K562 (cell line): Measurements from ENCODE around the gene CYP2C18. TPM values are rescaled to one million over a fixed set of nuclear protein-coding genes. Genes with fewer than 3 reads are reported as not detected.

Experiments
- ARID2 ChIP-seq: fragments of 450-650 bp; IDR thresholded peaks from 2 replicates; pipeline ENCODE4 v1.6.1; 2017; ENCODE audit warnings: antibody characterized with exemption, mild to moderate bottlenecking
- DDX20 ChIP-seq: fragments of 450-650 bp; IDR thresholded peaks from 2 replicates; pipeline ENCODE4 v1.6.1; 2016; ENCODE audit warnings: missing genetic modification characterization, low read depth, mild to moderate bottlenecking, missing compliant biosample characterization, moderate library complexity
- EP400 ChIP-seq: fragments of 450-650 bp; IDR thresholded peaks from 2 replicates; pipeline ENCODE4 v1.6.1; 2017; ENCODE audit warnings: antibody characterized with exemption, mild to moderate bottlenecking, moderate library complexity
- EWSR1 ChIP-seq: fragments of 450-650 bp; IDR thresholded peaks from 2 replicates; pipeline ENCODE4 v1.6.1; 2018; ENCODE audit warnings: borderline replicate concordance, mild to moderate bottlenecking, low read depth, moderate library complexity; ENCODE audit not compliant: partially characterized antibody
- NRF1 ChIP-seq, 2 experiments: fragments of 450-650 bp; IDR thresholded peaks in 1 of 2; conservative IDR thresholded peaks in 1 of 2; 2 replicates each; pipeline ENCODE4 v1.6.1; 2014; ENCODE audit warnings: mild to moderate bottlenecking in 2 of 2
- PTTG1 ChIP-seq: fragments of 450-650 bp; IDR thresholded peaks from 2 replicates; pipeline ENCODE4 v1.6.1; 2016; ENCODE audit warnings: low read depth, mild to moderate bottlenecking, missing genetic modification characterization, missing compliant biosample characterization
- VEZF1 ChIP-seq: fragments of 200-800 bp; sonication (Bioruptor generic); IDR thresholded peaks from 2 replicates; pipeline ENCODE4 v1.6.1; 2017; ENCODE audit warnings: missing genetic modification characterization, missing compliant biosample characterization
- ZNF512 ChIP-seq: IDR thresholded peaks from 2 replicates; pipeline ENCODE4 v1.6.1; 2016; ENCODE audit warnings: missing genetic modification characterization, missing compliant biosample characterization
- polyA plus RNA-seq, 8 experiments: library from polyadenylated mRNA; depleted of rRNA in 4 of 8; stranded (reverse) in 5 of 8; unstranded in 3 of 8; fragments of >200 nt; fragmentation: Nextera tagmentation in 2 of 8; fragmentation: Illumina TruSeq in 1 of 8; extraction: Ambion mirVana in 2 of 8; extraction: Trizol in 1 of 8; gene quantifications; 2 replicates each; pipeline versions ENCODE4 v1.2.1 to v1.2.3, GENCODE V29; 2011 to 2014; ENCODE audit warnings: inconsistent platforms in 1 of 8, missing spikeins in 1 of 8
- total RNA-seq, 7 experiments: library from RNA; depleted of rRNA in 6 of 7; stranded (reverse); fragments of >200 nt in 6 of 7; fragmentation: Illumina TruSeq in 2 of 7; extraction: Trizol in 2 of 7; gene quantifications; 2 replicates each; pipeline versions ENCODE4 v1.2.1 to v1.2.3, GENCODE V29; 2011 to 2021; ENCODE audit warnings: low replicate concordance in 1 of 7
- TF ChIP-seq, protein P1 (sequence below): fragments of 450-650 bp; IDR thresholded peaks from 2 replicates; pipeline ENCODE4 v1.6.1; 2017; ENCODE audit warnings: antibody characterized with exemption

Gene CYP2C18
- total and polyA plus RNA-seq, 9 of the 15 experiments (the other 6 are each of a cell fraction or from before 2014, with no cell fraction given), result not detected

DNA sequence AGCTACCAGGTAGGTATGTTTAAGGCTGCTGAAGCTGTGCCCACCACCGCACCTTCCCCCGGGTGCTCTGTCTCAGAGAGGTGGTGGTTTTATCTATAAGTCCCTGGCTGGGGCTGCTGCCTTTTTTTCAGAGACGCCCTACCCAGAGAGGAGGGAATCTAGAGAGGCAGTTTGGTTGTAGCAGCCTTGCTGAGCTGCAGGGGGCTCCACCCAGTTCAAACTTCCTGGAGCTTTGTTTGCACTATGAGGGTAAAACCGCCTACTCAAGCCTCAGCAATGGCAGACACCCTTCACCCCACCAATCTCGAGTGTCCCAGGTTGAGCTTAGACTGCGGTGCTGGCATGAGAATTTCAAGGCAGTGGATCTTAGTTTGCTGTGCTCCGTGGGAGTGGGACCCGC, 43.6 kb upstream of the CYP2C18 start (continued):
- TF ChIP-seq NRF1 (conservative IDR thresholded peaks at IDR 0.05 in 1 of 2, IDR thresholded peaks at IDR 0.05 in 1 of 2), result no peak
- TF ChIP-seq VEZF1 (CRISPR knock-in tag), result no peak
- no peak for TF ChIP-seq DDX20 (tag)
- TF ChIP-seq ARID2, result no peak
- no peak for TF ChIP-seq EWSR1
- TF ChIP-seq EP400, result no peak
- TF ChIP-seq PTTG1 (tag), result no peak
- TF ChIP-seq, protein P1, sequence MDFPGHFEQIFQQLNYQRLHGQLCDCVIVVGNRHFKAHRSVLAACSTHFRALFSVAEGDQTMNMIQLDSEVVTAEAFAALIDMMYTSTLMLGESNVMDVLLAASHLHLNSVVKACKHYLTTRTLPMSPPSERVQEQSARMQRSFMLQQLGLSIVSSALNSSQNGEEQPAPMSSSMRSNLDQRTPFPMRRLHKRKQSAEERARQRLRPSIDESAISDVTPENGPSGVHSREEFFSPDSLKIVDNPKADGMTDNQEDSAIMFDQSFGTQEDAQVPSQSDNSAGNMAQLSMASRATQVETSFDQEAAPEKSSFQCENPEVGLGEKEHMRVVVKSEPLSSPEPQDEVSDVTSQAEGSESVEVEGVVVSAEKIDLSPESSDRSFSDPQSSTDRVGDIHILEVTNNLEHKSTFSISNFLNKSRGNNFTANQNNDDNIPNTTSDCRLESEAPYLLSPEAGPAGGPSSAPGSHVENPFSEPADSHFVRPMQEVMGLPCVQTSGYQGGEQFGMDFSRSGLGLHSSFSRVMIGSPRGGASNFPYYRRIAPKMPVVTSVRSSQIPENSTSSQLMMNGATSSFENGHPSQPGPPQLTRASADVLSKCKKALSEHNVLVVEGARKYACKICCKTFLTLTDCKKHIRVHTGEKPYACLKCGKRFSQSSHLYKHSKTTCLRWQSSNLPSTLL, result no peak
- TF ChIP-seq ZNF512, result no peak
